Keratinocyte (primary cell): Measurements from ENCODE around the gene MLLT10. TPM values are rescaled to one million over a fixed set of nuclear protein-coding genes. Genes with fewer than 3 reads are reported as not detected.
"Not testable (repeated sequence)": the region's sequence is repeated elsewhere in the genome, so short reads cannot be mapped to it uniquely, and the experiment has no call there.

Experiments used
- DNase-seq: peaks from one replicate; pipeline ENCODE4 v3.0.0-alpha.2; 2011; ENCODE audit warnings: low read depth, missing footprints, low spot score
- FAIRE-seq: peaks from 2 replicates; lab custom pipeline; 2011; peaks lifted over from hg19 to GRCh38; lab: Jason Lieb, UNC
- H2AFZ ChIP-seq: 2 replicates; pipeline ENCODE4 v1.6.0; 2012; ENCODE audit warnings: low read length, control low read depth, inconsistent platforms; ENCODE audit not compliant: control insufficient read depth
- H3K27ac ChIP-seq: 2 replicates; pipeline ENCODE4 v1.5.1; 2011; ENCODE audit warnings: low read length; ENCODE audit not compliant: control insufficient read depth, insufficient read depth
- H3K27me3 ChIP-seq: 3 replicates; pipeline ENCODE4 v1.6.0; 2011; ENCODE audit warnings: low read length; ENCODE audit not compliant: control insufficient read depth, insufficient read depth; ENCODE audit errors: extremely low read depth
- H3K36me3 ChIP-seq, 2 experiments: 2 replicates in 1 of 2; 3 replicates in 1 of 2; pipeline ENCODE4 v1.5.1; 2011; ENCODE audit warnings: low read length in 2 of 2, mild to moderate bottlenecking in 1 of 2; ENCODE audit not compliant: control insufficient read depth in 2 of 2, insufficient read depth in 2 of 2; ENCODE audit errors: extremely low read depth in 1 of 2
- H3K4me1 ChIP-seq: 3 replicates; pipeline ENCODE4 v1.5.1; 2011; ENCODE audit warnings: low read length; ENCODE audit not compliant: control insufficient read depth, insufficient read depth; ENCODE audit errors: extremely low read depth
- H3K4me2 ChIP-seq: 3 replicates; pipeline ENCODE4 v1.6.0; 2011; ENCODE audit warnings: low read depth, low read length; ENCODE audit not compliant: control insufficient read depth, insufficient read depth; ENCODE audit errors: extremely low read depth
- H3K4me3 ChIP-seq, 3 experiments: fragments of 200-600 bp in 1 of 3; sonication (generic) in 1 of 3; 2 replicates in 2 of 3; 3 replicates in 1 of 3; pipeline ENCODE4 v1.5.1; 2011 to 2016; ENCODE audit warnings: low read length in 3 of 3, mild to moderate bottlenecking in 3 of 3, control low read depth in 2 of 3, inconsistent platforms in 1 of 3, low read depth in 1 of 3, mixed read lengths in 1 of 3, mixed run types in 1 of 3, moderate library complexity in 1 of 3; ENCODE audit not compliant: control insufficient read depth in 2 of 3, insufficient read depth in 2 of 3; ENCODE audit errors: extremely low read depth in 1 of 3
- H3K79me2 ChIP-seq: 2 replicates; pipeline ENCODE4 v1.6.0; 2012; ENCODE audit warnings: low read length; ENCODE audit not compliant: control insufficient read depth, insufficient read depth
- H3K9ac ChIP-seq: 3 replicates; pipeline ENCODE4 v1.6.0; 2011; ENCODE audit warnings: low read length; ENCODE audit not compliant: control insufficient read depth, insufficient read depth; ENCODE audit errors: extremely low read depth
- H3K9me1 ChIP-seq: 3 replicates; pipeline ENCODE4 v1.6.0; 2011; ENCODE audit warnings: low read length; ENCODE audit not compliant: control insufficient read depth, insufficient read depth; ENCODE audit errors: extremely low read depth
- H3K9me3 ChIP-seq: 2 replicates; pipeline ENCODE4 v1.5.1; 2012; ENCODE audit warnings: low read depth, low read length; ENCODE audit not compliant: control insufficient read depth
- H4K20me1 ChIP-seq: 3 replicates; pipeline ENCODE4 v1.6.0; 2011; ENCODE audit warnings: low read length; ENCODE audit not compliant: control insufficient read depth, insufficient read depth; ENCODE audit errors: extremely low read depth
- CTCF ChIP-seq, 3 experiments: IDR thresholded peaks in 1 of 3; conservative IDR thresholded peaks in 1 of 3; optimal IDR thresholded peaks in 1 of 3; 2 replicates in 2 of 3; 3 replicates in 1 of 3; pipeline versions ENCODE3 to v1.5.1; 2011; ENCODE audit warnings: low read length in 3 of 3, mild to moderate bottlenecking in 3 of 3, moderate library complexity in 2 of 3, control low read depth in 1 of 3, inconsistent platforms in 1 of 3; ENCODE audit not compliant: insufficient read depth in 2 of 3; ENCODE audit errors: extremely low read depth in 1 of 3
- EZH2 ChIP-seq: IDR thresholded peaks from one replicate; pipeline ENCODE4 v1.6.1; 2012; ENCODE audit warnings: inconsistent platforms, mild to moderate bottlenecking, low read length, moderate library complexity
- dilution Hi-C: fragments of 300-500 bp; cut with MboI; formaldehyde crosslinking; loops from one replicate; pipeline ENCODE4 v1.7.0; 2020; ENCODE audit warnings: low sequenced_read_pairs; ENCODE audit not compliant: extremely low pct_ligation_motif_present
- polyA plus RNA-seq, 5 experiments: library from polyadenylated mRNA; depleted of rRNA in 3 of 5; stranded (reverse) in 3 of 5; stranded (forward) in 1 of 5; unstranded in 1 of 5; fragments of >200 nt; gene quantifications; 1 replicate in 1 of 5; 2 replicates in 3 of 5; 3 replicates in 1 of 5; pipeline versions ENCODE4 v1.2.1 to v1.2.3, GENCODE V29; 2011 to 2012; ENCODE audit warnings: missing spikeins in 2 of 5, low read depth in 1 of 5, low replicate concordance in 1 of 5

MLLT10 gene
- polyA plus RNA-seq, 1 donor (not counting 4 experiments of a cell fraction or from before 2014, with no cell fraction given): 40.2 TPM

DNA sequence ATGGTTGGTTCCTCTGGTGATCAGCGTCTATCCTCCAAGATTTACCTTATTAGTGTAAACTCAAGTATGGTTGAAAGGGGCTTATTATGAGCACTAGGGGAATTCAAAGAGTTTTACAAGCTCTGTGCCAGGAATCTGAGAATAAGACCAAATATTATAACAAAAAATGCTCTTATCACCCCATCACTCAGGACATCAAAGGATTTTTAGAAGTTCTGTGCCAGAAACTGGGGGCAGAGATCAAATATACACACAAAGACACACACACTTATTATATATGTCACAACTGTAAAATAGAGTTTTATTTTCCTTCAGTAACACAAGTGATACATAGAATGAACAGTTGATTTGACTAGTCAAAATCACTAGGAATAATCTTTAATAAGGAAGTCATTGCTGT, 89.3 kb downstream of the MLLT10 start:
- no peak overlapping the region for H3K9ac ChIP-seq
- DNase-seq (no peak), FAIRE-seq (no peak)
- no peaks in the 10 kb centered on the region for H3K9me1 ChIP-seq
- H3K27ac ChIP-seq: no peak overlapping the region
- H3K9me3 ChIP-seq: no peaks in the 10 kb centered on the region
- H2AFZ ChIP-seq: no peak overlapping the region
- peaks cover 12% of the 10 kb centered on the region for H3K79me2 ChIP-seq
- H3K4me2 ChIP-seq: no peak overlapping the region
- H3K27me3 ChIP-seq: no peaks in the 10 kb centered on the region
- TF ChIP-seq EZH2: no peak
- no peak for TF ChIP-seq CTCF (optimal IDR thresholded peaks at IDR 0.05 in 1 of 3, IDR thresholded peaks at IDR 0.05 in 1 of 3, conservative IDR thresholded peaks at IDR 0.05 in 1 of 3; ENCODE audit: extremely low read depth in 1 of 3, insufficient read depth in 2 of 3, low read length in 3 of 3)
- H3K4me3 ChIP-seq: no peak overlapping the region
- dilution Hi-C loops: no loop called here
- H3K36me3 ChIP-seq: peaks cover 2 to 9% of the 10 kb centered on the region in 2 experiments
- peaks cover 24% of the 10 kb centered on the region for H3K4me1 ChIP-seq
- peaks cover 7% of the 10 kb centered on the region for H4K20me1 ChIP-seq

DNA sequence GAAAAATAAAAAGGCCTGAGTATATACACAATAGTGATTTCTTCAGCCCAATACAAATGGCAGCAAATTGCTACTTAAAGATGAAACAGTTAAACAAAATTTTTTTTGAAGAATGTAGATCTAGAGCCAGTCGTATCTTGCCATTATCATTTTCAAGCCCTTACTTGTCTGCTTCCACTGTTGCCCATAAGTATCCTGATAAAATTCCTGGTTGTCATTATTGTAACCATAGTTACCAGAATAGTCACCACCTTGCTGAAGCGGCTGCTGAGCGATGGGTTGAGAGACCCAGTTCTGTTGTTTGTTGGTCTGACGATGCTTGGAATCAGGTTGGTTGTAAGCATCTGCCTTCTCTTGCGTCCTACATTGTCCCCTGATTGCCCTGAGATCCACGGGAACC, 90.4 kb downstream of the MLLT10 start:
- H3K36me3 ChIP-seq, H3K9me1 ChIP-seq, H3K9ac ChIP-seq, H3K27me3 ChIP-seq, dilution Hi-C loops, H3K4me3 ChIP-seq, H3K27ac ChIP-seq, H3K9me3 ChIP-seq, H3K4me2 ChIP-seq, H4K20me1 ChIP-seq, H2AFZ ChIP-seq: not testable (repeated sequence)
- DNase-seq (peak; percentile 4), FAIRE-seq (peak; percentile 62)
- Histone ChIP-seq H3K4me1 (peaks cover 24% of the 10 kb centered on the region), H3K79me2 (peaks cover 14% of the 10 kb centered on the region)

GRCh38 chr10:21624951-21625350, 90.9 kb downstream of the MLLT10 start:
- no peak for TF ChIP-seq EZH2
- Histone ChIP-seq H3K79me2 (peaks cover 17% of the 10 kb centered on the region), H3K4me1 (peaks cover 24% of the 10 kb centered on the region), H3K27ac (no peak overlapping the region), H3K9me1 (no peaks in the 10 kb centered on the region), H3K9ac (no peak overlapping the region), H3K9me3 (no peaks in the 10 kb centered on the region), H3K4me2 (no peak overlapping the region), H4K20me1 (peaks cover 7% of the 10 kb centered on the region), H3K36me3 (peaks cover 2 to 9% of the 10 kb centered on the region in 2 experiments), H3K27me3 (no peaks in the 10 kb centered on the region), H3K4me3 (no peak overlapping the region), H2AFZ (no peak overlapping the region)
- no peak for FAIRE-seq
- dilution Hi-C loops: no loop called here
- no peak for DNase-seq
